Left ventricle myocardium superior (tissue), 1 donor: ENCODE data around the gene BRPF1. TPM values are rescaled to one million over a fixed set of nuclear protein-coding genes. Genes with fewer than 3 reads are reported as not detected.

Source experiments
- ATAC-seq: fragments of 200-7000 bp; cut with Tn5 transposase; one replicate; pipeline ENCODE4 v1.9.1; 2020; ENCODE audit warnings: mild to moderate bottlenecking, moderate library complexity
- DNase-seq: peaks from one replicate; pipeline ENCODE4 v3.0.0-alpha.2; 2020
- intact Hi-C: fragments of 100-400 bp; cut with micrococcal nuclease; formaldehyde crosslinking; loops from one replicate; pipeline ENCODE4 v1.11.0; 2022
- total RNA-seq: library from RNA; stranded (reverse); fragmentation: NEBNext Ultra II Directional; extraction: Animal tissue kit (Norgen Biotek cat#: 25700); gene quantifications from one replicate; pipeline ENCODE4 v1.2.1, GENCODE V29; 2021
- donor health status: DM: no; HTN: yes; CAD: no; lungs with severe emphysema.

Gene BRPF1
- total RNA-seq, 1 donor from 2014 or later, result 9.9 TPM

- DNase-seq (no peak), ATAC-seq (no peak)
- intact Hi-C loops, result no loop called here
These were observed 33.2 kb upstream of the BRPF1 start for GRCh38 chr3:9698293-9698692.

GRCh38 chr3:9700536-9700935, 31.0 kb upstream of the BRPF1 start:
- ATAC-seq, result no peak
- intact Hi-C loops, result no loop called here
- no peak for DNase-seq

GRCh38 chr3:9701006-9701405, 30.5 kb upstream of the BRPF1 start:
- ATAC-seq, result no peak

GRCh38 chr3:9701711-9702110, 29.8 kb upstream of the BRPF1 start:
- ATAC-seq (no peak), DNase-seq (no peak)
- intact Hi-C loops, result no loop called here

More at GRCh38 chr3:9701006-9701405, 30.5 kb upstream of the BRPF1 start:
- intact Hi-C loops, result no loop called here
- DNase-seq, result no peak

GRCh38 chr3:9703240-9703639, 28.3 kb upstream of the BRPF1 start:
- ATAC-seq, result no peak
- intact Hi-C loops, result no loop called here
- DNase-seq, result no peak

- intact Hi-C loops, result no loop called here
- ATAC-seq, result peak; percentile 50
- DNase-seq, result no peak
These were observed 27.7 kb upstream of the BRPF1 start, which contains the start of gene CPNE9 for GRCh38 chr3:9703736-9704346. CPNE9 (plus strand) TSS chr3:9703833; CDS start chr3:9703997, 164 bp downstream.

- DNase-seq (peak; percentile 57), ATAC-seq (peak; percentile 78)
- intact Hi-C loops, result no loop called here
These were observed 26.9 kb upstream of the BRPF1 start for GRCh38 chr3:9704347-9705322.

- intact Hi-C loops, result no loop called here
- no peak for DNase-seq
- ATAC-seq, result no peak
These were observed 21.3 kb upstream of the BRPF1 start for GRCh38 chr3:9710174-9710739.

- no peak for ATAC-seq
- intact Hi-C loops, result no loop called here
These were observed 19.1 kb upstream of the BRPF1 start for GRCh38 chr3:9712415-9712814.

GRCh38 chr3:9713142-9713541, 18.4 kb upstream of the BRPF1 start:
- ATAC-seq, result no peak
- intact Hi-C loops, result no loop called here

More at GRCh38 chr3:9712415-9712814, 19.1 kb upstream of the BRPF1 start:
- DNase-seq, result no peak

GRCh38 chr3:9715136-9715535, 16.4 kb upstream of the BRPF1 start:
- intact Hi-C loops, result no loop called here
- no peak for ATAC-seq
- no peak for DNase-seq

More at GRCh38 chr3:9713142-9713541, 18.4 kb upstream of the BRPF1 start:
- DNase-seq, result no peak

GRCh38 chr3:9715764-9716437, 15.6 kb upstream of the BRPF1 start:
- intact Hi-C loops, result no loop called here
- ATAC-seq (peak; percentile 97), DNase-seq (peak; percentile 71)

- DNase-seq (no peak), ATAC-seq (no peak)
- intact Hi-C loops, result no loop called here
These were observed 14.6 kb upstream of the BRPF1 start for GRCh38 chr3:9716801-9717555.

- no peak for ATAC-seq
- intact Hi-C loops, result no loop called here
- no peak for DNase-seq
These were observed 14.0 kb upstream of the BRPF1 start for GRCh38 chr3:9717563-9717962.

- DNase-seq, result no peak
- intact Hi-C loops, result no loop called here
- no peak for ATAC-seq
These were observed 13.4 kb upstream of the BRPF1 start for GRCh38 chr3:9718118-9718517.

GRCh38 chr3:9721015-9721699, 10.4 kb upstream of the BRPF1 start:
- DNase-seq (no peak), ATAC-seq (no peak)
- intact Hi-C loops, result no loop called here

- ATAC-seq (no peak), DNase-seq (no peak)
- intact Hi-C loops, result no loop called here
These were observed 9.9 kb upstream of the BRPF1 start for GRCh38 chr3:9721700-9722060.

- DNase-seq (no peak), ATAC-seq (no peak)
- intact Hi-C loops, result no loop called here
These were observed 5.6 kb upstream of the BRPF1 start for GRCh38 chr3:9725775-9726515.
